Activated gamma-delta T cell treated with anti-CD3 and anti-CD28 coated beads, Interleukin-2, amount 50 U/mL, for 16 hours (primary cell): ENCODE measurements around the gene GBF1.
"Not testable (repeated sequence)": the region's sequence is repeated elsewhere in the genome, so short reads cannot be mapped to it uniquely, and the experiment has no call there.

ENCODE experiments used
- DNase-seq: peaks from one replicate; pipeline ENCODE4 v3.0.0-alpha.2; 2020; ENCODE audit warnings: low read depth

The GBF1 gene

GRCh38 chr10:102245082-102245931 lies at the start of gene GBF1:
GBF1 (plus strand) TSS chr10:102245532; CDS start chr10:102258939, 13,407 bp downstream.
- DNase-seq, result peak; percentile 85

- no peak for DNase-seq
Measured at GRCh38 chr10:102196893-102197292, 48.4 kb upstream of the GBF1 start.

DNA sequence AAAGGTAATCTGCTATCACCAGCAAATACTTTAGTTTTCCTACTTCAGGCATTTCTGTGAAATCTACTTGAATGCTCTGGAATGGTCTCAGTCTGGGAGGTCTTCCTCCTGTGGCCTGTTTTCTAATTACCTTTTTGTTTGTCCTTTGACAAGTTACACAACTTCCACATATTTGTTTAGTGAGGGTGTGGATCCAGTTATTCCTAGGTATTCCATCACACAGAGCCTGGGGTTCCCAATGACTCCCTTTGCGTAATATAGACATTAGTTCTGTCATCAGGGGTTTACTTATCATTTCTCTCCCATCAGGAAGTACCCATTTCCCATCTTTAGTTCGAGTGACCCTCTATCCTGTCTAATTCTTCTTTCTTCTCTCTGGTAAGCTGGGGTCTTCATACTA lies 47.3 kb upstream of the GBF1 start:
- DNase-seq, result no peak

DNA sequence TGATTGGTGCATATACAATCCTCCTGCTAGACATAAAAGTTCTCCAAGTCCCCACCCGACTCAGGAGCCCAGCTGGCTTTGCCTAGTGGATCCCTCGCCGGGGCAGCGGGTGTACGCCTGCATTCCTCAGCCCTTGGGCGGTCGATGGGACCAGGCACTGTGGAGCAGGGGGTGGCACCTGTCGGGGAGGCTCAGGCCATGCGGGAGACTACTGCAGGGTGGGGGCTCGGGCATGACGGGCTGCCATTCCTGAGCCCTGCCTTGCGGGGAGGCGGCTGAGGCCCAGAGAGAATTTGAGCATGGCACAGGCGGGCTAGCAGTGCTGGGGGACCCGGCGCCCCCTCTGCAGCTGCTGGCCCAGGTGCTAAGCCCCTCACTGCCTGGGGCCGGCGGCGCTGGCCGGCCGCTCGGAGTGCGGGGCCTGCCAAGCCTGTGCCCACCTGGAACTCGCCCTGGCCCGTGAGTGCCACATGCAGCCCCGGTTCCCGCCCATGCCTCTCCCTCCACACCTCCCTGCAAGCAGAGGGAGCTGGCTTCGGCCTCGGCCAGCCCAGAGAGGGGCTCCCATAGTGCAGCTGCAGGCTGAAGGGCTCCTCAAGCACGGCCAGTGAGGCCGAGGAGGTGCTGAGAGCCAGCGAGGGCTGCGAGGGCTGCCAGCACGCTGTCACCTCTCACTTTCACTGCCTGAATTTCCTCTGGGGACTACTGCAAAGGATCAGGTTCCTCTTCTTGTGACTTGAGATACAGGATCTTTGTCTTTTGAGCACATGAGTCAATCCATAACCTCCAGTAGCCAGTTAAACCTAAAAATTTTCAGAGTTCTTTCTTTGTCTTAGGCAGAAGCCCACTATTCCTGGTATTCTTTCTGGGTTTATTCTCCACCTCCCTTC lies 44.3 kb upstream of the GBF1 start:
- no peak for DNase-seq

DNA sequence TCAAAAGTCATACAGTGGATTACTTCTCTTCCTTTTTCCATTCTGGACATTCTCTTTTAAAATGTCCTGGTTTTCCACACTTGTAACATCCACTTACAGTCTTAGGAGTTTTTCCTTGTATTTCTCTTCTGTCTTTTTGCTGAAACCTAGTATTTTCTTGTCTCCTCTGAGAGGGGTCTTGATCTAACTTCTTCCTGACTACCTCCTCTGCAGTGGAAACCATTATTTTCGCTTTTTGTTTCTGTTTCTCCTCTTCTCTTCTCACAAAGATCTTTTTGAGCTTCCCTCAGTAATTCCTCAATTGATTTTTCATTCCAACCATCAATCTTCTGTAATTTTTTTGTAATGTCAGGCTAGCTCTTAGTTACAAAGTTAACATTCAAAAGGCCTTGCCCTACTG lies 42.9 kb upstream of the GBF1 start:
- no peak for DNase-seq

- DNase-seq, result no peak
Measured at GRCh38 chr10:102208311-102209035, 36.9 kb upstream of the GBF1 start.

DNA sequence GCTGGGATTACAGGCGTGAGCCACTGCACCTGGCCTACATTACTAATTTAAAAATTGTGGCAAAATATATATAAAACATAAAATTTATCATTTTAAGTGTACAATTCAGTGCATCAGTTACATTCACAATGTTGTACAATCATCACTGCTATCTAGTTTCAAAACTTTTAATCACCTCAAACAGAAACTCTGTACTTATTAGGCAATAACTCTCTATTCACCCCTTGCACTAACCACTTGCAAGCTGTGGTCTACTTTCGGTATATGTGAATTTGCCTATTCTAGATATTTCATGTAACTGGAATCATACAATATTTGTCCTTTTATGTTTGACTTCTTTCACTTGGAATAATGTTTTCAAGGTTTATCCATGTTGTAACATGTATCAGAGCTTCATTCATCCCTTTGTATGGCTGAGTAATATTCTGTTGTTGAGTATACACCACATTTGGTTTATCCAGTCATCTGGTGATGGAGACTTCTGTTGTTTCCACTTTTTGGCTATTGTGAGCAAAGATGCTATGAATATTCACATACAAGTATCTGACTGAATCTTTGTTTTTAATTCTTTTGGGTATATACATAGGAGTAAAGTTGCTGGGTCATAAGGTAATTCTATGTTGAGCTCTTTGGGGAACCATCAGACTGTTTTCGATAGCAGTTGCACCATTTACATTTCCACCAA lies 33.6 kb upstream of the GBF1 start:
- no peak for DNase-seq

GRCh38 chr10:102213599-102213998 lies 31.7 kb upstream of the GBF1 start:
- DNase-seq, result not testable (repeated sequence)

DNA sequence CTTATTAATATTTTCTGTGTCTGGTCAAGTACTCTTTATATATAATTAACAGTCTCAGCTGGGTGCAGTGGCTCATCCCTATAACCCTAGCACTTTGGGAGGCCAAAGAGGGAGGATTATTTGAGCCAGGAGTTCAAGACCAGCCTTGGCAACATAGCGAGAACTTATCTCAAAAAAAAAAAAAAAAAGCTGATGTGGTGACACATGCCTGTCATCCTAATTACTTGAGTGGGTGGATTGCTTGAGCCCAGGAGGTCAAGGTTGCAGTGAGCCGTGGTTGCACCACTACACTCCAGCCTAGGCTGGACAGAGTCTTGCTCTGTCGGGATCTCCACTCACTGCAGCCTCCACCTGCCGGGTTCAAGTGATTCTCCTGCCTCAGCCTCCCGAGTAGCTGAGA lies 26.0 kb upstream of the GBF1 start:
- DNase-seq, result no peak

- DNase-seq, result no peak
Measured at GRCh38 chr10:102220612-102221011, 24.7 kb upstream of the GBF1 start.

GRCh38 chr10:102222797-102223196 lies 22.5 kb upstream of the GBF1 start:
- DNase-seq, result no peak

DNA sequence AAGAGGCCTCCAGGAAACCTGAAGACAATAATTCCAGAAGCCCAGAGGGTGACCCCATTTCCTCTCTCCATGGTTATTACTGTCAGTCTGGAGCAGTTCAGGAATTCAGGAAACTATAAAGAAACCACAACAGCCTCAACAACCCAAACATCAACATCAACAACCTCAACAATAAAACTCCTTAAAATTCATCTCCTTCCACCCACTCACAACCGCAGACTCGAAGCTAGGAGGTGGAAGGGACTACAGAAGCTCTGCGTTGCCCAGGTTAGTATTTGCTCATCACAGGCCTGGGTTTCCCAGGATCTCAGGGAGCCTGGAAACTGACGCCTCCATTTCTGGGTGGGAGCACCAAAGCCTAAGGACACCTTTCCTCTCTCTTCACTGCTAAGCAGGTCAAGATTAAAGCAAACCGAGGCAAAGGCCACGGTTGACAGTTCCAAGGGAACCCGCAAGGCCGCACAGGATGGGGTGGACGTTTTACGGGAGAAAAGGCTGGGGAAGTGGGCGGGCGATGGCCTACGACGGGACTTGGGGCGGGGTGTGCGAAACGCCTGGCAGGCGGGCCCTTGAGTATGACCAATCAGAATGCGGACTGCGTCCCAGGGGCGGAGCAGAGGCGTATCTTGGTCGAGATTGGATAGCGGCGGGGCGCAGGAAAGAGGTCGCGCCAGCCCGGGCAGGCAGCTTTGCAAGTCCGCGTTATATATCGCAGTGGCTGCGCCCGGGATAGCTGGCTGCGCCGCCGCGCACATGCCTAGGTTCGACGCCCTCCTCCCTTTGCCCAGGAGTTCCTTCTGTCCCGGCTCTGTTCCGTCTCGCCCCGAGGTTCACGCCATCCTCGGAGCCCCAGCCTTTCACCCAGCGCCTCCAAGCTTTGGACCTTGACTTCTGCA lies 19.4 kb upstream of the GBF1 start, which contains the start of gene ELOVL3:
Gene ELOVL3, plus strand, starts transcription at position 654 of the 896 bp plus-strand sequence. CDS start 250 bp downstream, outside the sequence.
- DNase-seq, result peak; percentile 73

- DNase-seq, result no peak
Measured at GRCh38 chr10:102226542-102226870, 18.8 kb upstream of the GBF1 start.

- DNase-seq, result no peak
Measured at GRCh38 chr10:102227050-102227449, 18.3 kb upstream of the GBF1 start.

- DNase-seq, result peak; percentile 74
Measured at GRCh38 chr10:102229810-102230263, 15.5 kb upstream of the GBF1 start.

DNA sequence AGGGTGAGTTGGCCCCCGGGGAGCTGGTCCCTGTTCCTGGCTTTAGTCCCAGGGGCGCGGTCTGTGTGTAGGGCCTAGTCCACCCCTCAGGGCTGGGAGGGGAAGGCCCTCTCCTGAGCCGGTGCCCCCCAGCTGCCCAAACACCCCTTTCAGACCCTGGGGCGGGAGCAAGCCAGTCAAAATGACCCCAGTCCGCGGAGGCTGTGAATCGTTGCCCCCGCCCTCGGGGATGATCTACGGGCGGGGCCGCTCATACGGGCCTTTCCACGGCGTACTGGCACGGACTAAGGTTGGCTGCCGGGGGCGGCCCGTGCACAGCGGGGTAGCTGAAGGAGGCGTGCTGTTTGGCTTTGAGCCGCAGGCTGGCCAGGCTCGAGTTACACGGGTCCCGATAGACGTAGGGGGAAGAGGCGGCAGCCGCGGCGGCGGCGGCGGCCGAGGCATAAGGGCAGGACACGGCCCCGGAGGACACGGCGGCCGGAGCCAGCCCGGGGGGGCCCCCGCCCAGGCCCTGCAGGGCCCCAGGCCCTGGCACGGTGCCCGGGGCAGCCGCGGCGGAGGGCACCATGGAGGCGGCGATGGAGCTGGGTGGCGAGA lies 15.0 kb upstream of the GBF1 start:
- no peak for DNase-seq

- no peak for DNase-seq
Measured at GRCh38 chr10:102230861-102231356, 14.4 kb upstream of the GBF1 start.

DNA sequence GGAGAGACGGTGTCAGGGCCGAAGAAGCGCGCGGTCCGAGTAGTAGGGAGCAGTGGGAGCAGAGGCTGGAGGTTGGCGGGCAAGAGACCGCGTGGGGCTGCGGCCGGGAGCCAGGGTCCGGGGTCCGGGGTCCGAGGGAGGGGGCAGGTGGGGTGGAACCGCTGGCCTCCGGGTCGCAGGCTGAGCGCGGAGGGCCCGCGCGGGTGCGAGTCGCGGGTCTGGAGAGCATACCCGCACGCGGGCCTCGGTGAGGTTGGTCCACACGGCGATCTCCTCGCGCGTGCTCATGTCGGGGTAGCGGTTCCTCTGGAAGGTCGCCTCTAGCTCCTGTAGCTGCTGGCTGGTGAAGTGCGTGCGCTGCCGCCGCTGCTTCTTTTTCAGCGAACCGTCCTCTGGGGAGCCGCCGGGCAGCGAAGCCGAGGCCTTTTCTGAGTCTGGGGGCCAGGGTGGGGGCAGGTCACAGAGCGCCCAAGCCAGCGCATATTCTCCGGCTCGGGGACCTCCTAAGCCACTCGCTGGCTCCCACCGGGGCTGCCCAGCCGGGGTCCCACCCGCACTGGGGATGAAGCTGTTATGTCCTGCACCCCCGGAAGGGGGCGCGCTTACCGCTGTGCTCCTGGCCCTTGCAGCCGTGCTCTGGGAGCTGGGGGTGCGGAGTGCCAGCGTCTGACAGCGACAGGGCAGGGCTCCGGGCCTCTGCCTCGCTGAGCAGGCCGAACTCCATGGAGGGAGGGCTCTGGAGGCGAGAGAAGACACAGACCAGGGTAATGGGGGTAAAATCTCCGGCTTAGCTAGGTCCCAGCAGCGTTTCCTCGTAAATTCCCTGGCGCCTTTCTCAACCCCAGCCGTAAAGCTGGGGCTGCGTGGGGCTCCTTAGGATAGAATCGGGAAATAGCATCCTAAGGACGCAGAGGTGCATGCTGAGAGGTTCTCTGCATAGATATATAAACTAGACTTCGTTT lies 13.7 kb upstream of the GBF1 start:
- peak; percentile 40 for DNase-seq

- DNase-seq, result no peak
Measured at GRCh38 chr10:102233997-102234396, 11.3 kb upstream of the GBF1 start.
